OCI-LY1 (cell line): ENCODE results near the gene CPAMD8.
A peak's percentile ranks its signal among the peaks of the same experiment; 100 is the strongest.

Source experiments
- H2AFZ ChIP-seq: fragments of 200-600 bp; sonication (generic), shearing (Covaris generic); 2 replicates; pipeline ENCODE4 v1.6.0; 2014; ENCODE audit warnings: antibody characterized with exemption, mild to moderate bottlenecking, low read length
- H3F3A ChIP-seq: fragments of 200-600 bp; sonication (generic), shearing (Covaris generic); 2 replicates; pipeline ENCODE4 v1.6.0; 2014; ENCODE audit warnings: mild to moderate bottlenecking, antibody characterized with exemption, low read length, moderate library complexity; ENCODE audit not compliant: insufficient read depth
- H3K27ac ChIP-seq: fragments of 200-600 bp; sonication (generic); 2 replicates; pipeline ENCODE4 v1.5.1; 2014; ENCODE audit warnings: low read length, mixed run types, mild to moderate bottlenecking, low read depth; ENCODE audit not compliant: poor library complexity, severe bottlenecking
- H3K27me3 ChIP-seq: fragments of 200-600 bp; sonication (generic); 2 replicates; pipeline ENCODE4 v1.6.0; 2014; ENCODE audit warnings: antibody characterized with exemption, mild to moderate bottlenecking, low read length, moderate library complexity; ENCODE audit not compliant: insufficient read depth
- H3K36me3 ChIP-seq: fragments of 200-600 bp; sonication (generic); 2 replicates; pipeline ENCODE4 v1.6.1; 2014; ENCODE audit warnings: mild to moderate bottlenecking, antibody characterized with exemption, low read length, moderate library complexity, mixed read lengths; ENCODE audit not compliant: insufficient read depth
- H3K4me1 ChIP-seq: fragments of 200-600 bp; sonication (generic); 2 replicates; pipeline ENCODE4 v1.5.1; 2014; ENCODE audit warnings: mild to moderate bottlenecking, low read length, moderate library complexity; ENCODE audit not compliant: insufficient read depth, severe bottlenecking
- H3K4me2 ChIP-seq: fragments of 200-600 bp; sonication (generic), shearing (Covaris generic); 2 replicates; pipeline ENCODE4 v1.6.1; 2014; ENCODE audit warnings: low read length
- H3K4me3 ChIP-seq: fragments of 200-600 bp; sonication (generic); 2 replicates; pipeline ENCODE4 v1.5.1; 2014; ENCODE audit warnings: low read length, low read depth, mild to moderate bottlenecking, mixed read lengths; ENCODE audit not compliant: poor library complexity, severe bottlenecking
- H3K79me2 ChIP-seq: fragments of 200-600 bp; shearing (Covaris generic); 2 replicates; pipeline ENCODE4 v1.6.1; 2016; ENCODE audit warnings: mixed run types, low read length, mixed read lengths; ENCODE audit not compliant: insufficient read depth
- H3K9ac ChIP-seq: fragments of 200-600 bp; sonication (generic), shearing (Covaris generic); 2 replicates; pipeline ENCODE4 v1.6.1; 2014; ENCODE audit warnings: mild to moderate bottlenecking, low read length, mixed read lengths
- H3K9me2 ChIP-seq: fragments of 200-600 bp; sonication (generic), shearing (Covaris generic); 2 replicates; pipeline ENCODE4 v1.6.1; 2014; ENCODE audit warnings: low read depth, mild to moderate bottlenecking, low read length, mixed read lengths
- H3K9me3 ChIP-seq: fragments of 200-600 bp; shearing (Covaris generic); 2 replicates; pipeline ENCODE4 v1.6.1; 2014; ENCODE audit warnings: low read length, mixed read lengths
- H4K20me1 ChIP-seq: fragments of 200-600 bp; sonication (generic), shearing (Covaris generic); 2 replicates; pipeline ENCODE4 v1.6.0; 2016; ENCODE audit warnings: mild to moderate bottlenecking, low read length; ENCODE audit not compliant: insufficient read depth
- EZH2 ChIP-seq: fragments of 200-600 bp; sonication (generic), shearing (Covaris generic); IDR thresholded peaks from 2 replicates; pipeline ENCODE4 v1.8.0; 2017; ENCODE audit warnings: borderline replicate concordance, mixed run types, mild to moderate bottlenecking, antibody characterized with exemption, low read length, moderate library complexity, mixed read lengths
- TF ChIP-seq, protein P1 (sequence below): fragments of 200-600 bp; sonication (generic), shearing (Covaris generic); IDR thresholded peaks from 2 replicates; pipeline ENCODE4 v1.5.1; 2017; ENCODE audit warnings: mild to moderate bottlenecking, antibody characterized with exemption, low read length, moderate library complexity, mixed read lengths

Gene CPAMD8

DNA sequence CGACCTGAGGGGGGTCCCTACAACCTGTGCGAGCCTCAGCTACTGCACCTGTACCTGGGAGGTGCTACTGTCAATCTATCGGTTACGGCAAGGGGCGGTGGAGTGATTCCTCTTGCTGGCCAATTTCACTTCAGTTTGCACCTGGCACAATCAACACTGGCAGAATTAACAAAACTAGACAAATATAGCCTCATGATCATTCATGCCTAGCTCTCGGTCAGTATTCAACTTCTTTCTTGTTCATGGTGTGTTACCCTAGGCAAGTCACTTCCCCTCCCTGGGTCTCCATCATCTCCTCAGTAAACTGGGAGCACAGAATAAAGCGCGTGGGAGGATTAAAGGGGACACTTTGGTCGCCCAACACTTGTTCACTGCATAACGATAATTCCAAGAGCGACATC lies 48.0 kb upstream of the CPAMD8 start:
- H3K36me3 ChIP-seq, result peaks cover 39% of the 10 kb centered on the region
- peak overlapping the region; percentile 79 for H3K4me2 ChIP-seq
- no peak overlapping the region for H2AFZ ChIP-seq
- no peaks in the 10 kb centered on the region for H3K9me3 ChIP-seq
- no peaks in the 10 kb centered on the region for H3K9me2 ChIP-seq
- H3K9ac ChIP-seq, result peak overlapping the region; percentile 97
- H3F3A ChIP-seq, result no peaks in the 10 kb centered on the region
- peak overlapping the region; percentile 98 for H3K27ac ChIP-seq
- peak overlapping the region; percentile 93 for H3K4me3 ChIP-seq
- no peaks in the 10 kb centered on the region for H4K20me1 ChIP-seq
- H3K4me1 ChIP-seq, result peaks cover 77% of the 10 kb centered on the region
- H3K27me3 ChIP-seq, result no peaks in the 10 kb centered on the region
- no peak for TF ChIP-seq EZH2
- TF ChIP-seq, protein P1, sequence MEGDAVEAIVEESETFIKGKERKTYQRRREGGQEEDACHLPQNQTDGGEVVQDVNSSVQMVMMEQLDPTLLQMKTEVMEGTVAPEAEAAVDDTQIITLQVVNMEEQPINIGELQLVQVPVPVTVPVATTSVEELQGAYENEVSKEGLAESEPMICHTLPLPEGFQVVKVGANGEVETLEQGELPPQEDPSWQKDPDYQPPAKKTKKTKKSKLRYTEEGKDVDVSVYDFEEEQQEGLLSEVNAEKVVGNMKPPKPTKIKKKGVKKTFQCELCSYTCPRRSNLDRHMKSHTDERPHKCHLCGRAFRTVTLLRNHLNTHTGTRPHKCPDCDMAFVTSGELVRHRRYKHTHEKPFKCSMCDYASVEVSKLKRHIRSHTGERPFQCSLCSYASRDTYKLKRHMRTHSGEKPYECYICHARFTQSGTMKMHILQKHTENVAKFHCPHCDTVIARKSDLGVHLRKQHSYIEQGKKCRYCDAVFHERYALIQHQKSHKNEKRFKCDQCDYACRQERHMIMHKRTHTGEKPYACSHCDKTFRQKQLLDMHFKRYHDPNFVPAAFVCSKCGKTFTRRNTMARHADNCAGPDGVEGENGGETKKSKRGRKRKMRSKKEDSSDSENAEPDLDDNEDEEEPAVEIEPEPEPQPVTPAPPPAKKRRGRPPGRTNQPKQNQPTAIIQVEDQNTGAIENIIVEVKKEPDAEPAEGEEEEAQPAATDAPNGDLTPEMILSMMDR, result no peak
- peaks cover 35% of the 10 kb centered on the region for H3K79me2 ChIP-seq

DNA sequence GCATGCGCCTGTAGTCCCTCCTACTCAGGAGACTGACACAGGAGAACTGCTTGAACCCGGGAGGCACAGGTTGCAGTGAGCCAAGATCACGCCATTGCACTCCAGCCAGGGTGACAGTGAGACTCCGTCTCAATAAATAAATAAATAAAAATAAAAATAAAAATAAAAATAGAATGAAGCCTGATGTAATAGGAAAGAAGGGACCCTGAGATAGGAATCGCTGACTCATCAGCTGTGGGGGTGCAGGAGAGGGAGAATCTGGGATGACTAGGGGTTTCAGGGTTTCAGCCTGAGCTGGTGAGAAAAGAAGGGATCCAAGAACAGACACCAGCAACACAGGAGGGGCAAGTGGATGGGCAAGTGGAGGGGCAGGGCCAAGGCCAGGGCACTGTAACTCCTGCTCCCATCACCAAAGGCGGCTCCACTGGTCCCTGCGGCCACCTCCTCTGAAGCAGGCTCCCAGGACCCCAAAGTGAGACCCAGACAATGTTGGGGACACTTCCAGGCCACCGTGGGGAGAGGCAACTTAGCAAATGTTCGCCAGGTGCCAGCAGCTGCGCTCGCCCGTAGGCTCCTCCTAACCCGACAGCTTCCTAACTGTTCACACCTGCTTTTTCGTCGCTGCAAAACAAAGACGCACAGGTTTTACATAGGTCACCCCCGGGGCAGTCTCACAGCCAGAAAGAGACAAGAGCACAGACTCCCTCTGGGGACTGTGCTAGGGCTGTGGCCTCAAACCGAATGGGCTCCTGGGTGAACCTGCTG lies 47.4 kb upstream of the CPAMD8 start:
- no peaks in the 10 kb centered on the region for H3K27me3 ChIP-seq
- H3K4me2 ChIP-seq, result peak overlapping the region; percentile 79
- H2AFZ ChIP-seq, result no peak overlapping the region
- peak overlapping the region; percentile 97 for H3K9ac ChIP-seq
- TF ChIP-seq, protein P1, result no peak; the same call in 1 of the 2 replicates
- no peak for TF ChIP-seq EZH2
- H3K36me3 ChIP-seq, result peaks cover 44% of the 10 kb centered on the region
- peak overlapping the region; percentile 93 for H3K4me3 ChIP-seq
- no peaks in the 10 kb centered on the region for H3K9me2 ChIP-seq
- peak overlapping the region; percentile 98 for H3K27ac ChIP-seq
- H3K9me3 ChIP-seq, result no peaks in the 10 kb centered on the region
- no peaks in the 10 kb centered on the region for H3F3A ChIP-seq
- peaks cover 75% of the 10 kb centered on the region for H3K4me1 ChIP-seq
- peaks cover 34% of the 10 kb centered on the region for H3K79me2 ChIP-seq
- no peaks in the 10 kb centered on the region for H4K20me1 ChIP-seq

DNA sequence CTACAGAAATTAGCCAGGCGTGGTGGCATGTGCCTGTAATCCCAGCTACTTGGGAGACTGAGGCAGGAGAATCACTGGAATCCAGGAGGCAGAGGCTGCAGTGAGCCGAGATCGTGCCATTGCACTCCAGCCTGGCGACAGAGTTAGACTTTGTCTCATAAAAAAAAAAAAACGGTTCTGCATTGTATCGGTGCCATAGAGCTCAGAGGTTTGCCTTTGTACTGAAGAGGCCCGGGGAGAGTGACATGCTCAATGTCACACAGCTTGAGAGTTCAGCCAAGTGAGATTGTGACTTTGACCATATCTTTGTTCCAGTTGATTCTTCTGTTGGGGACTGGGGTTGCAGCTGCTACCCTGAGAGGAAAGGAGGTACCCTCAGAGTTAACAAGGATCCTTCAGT lies 44.3 kb upstream of the CPAMD8 start:
- peak overlapping the region; percentile 50; the same call in 1 of the 2 replicates for H3K4me2 ChIP-seq
- H3K9me2 ChIP-seq, result no peaks in the 10 kb centered on the region
- no peak overlapping the region for H3K4me3 ChIP-seq
- peaks cover 24% of the 10 kb centered on the region for H3K79me2 ChIP-seq
- peak overlapping the region; percentile 48 for H3K27ac ChIP-seq
- no peaks in the 10 kb centered on the region for H3K27me3 ChIP-seq
- no peaks in the 10 kb centered on the region for H3F3A ChIP-seq
- H3K9ac ChIP-seq, result no peak overlapping the region; the same call in 1 of the 2 replicates
- H3K36me3 ChIP-seq, result peaks cover 71% of the 10 kb centered on the region
- H4K20me1 ChIP-seq, result no peaks in the 10 kb centered on the region
- H3K9me3 ChIP-seq, result no peaks in the 10 kb centered on the region
- H3K4me1 ChIP-seq, result peaks cover 65% of the 10 kb centered on the region
- TF ChIP-seq, protein P1, result no peak
- TF ChIP-seq EZH2, result no peak
- H2AFZ ChIP-seq, result no peak overlapping the region
